GM23338 (cell line): ENCODE measurements around the gene TEX9. TPM values are rescaled to one million over a fixed set of nuclear protein-coding genes. Genes with fewer than 3 reads are reported as not detected.

Source experiments
- ATAC-seq: fragments of 200-7000 bp; cut with Tn5 transposase; 3 replicates; pipeline ENCODE4 v1.9.1; 2020
- DNase-seq: peaks from one replicate; pipeline ENCODE4 v3.0.0-alpha.2; 2015; ENCODE audit warnings: low spot score
- H2AFZ ChIP-seq: fragments of 200-600 bp; sonication (generic); 2 replicates; pipeline ENCODE4 v1.8.0; 2016; ENCODE audit warnings: antibody characterized with exemption, mild to moderate bottlenecking, moderate library complexity
- H3F3A ChIP-seq: fragments of 200-600 bp; sonication (generic); replicated peaks from 2 replicates; pipeline ENCODE4 v1.8.0; 2017; ENCODE audit warnings: antibody characterized with exemption, mixed run types, low read depth
- H3K27ac ChIP-seq: fragments of 200-600 bp; sonication (generic); 2 replicates; pipeline ENCODE4 v1.6.1; 2016; ENCODE audit warnings: low read depth
- H3K27me3 ChIP-seq: fragments of 200-600 bp; sonication (generic); 2 replicates; pipeline ENCODE4 v1.8.0; 2016; ENCODE audit warnings: mild to moderate bottlenecking, mixed run types, moderate library complexity; ENCODE audit not compliant: insufficient read depth
- H3K36me3 ChIP-seq: fragments of 200-600 bp; sonication (generic); 2 replicates; pipeline ENCODE4 v1.8.0; 2016; ENCODE audit warnings: mild to moderate bottlenecking; ENCODE audit not compliant: insufficient read depth
- H3K4me1 ChIP-seq: fragments of 200-600 bp; sonication (generic); 2 replicates; pipeline ENCODE4 v1.8.0; 2016; ENCODE audit warnings: mild to moderate bottlenecking, moderate library complexity; ENCODE audit not compliant: insufficient read depth
- H3K4me2 ChIP-seq: fragments of 200-600 bp; sonication (generic); 2 replicates; pipeline ENCODE4 v1.7.1; 2017; ENCODE audit warnings: mixed run types
- H3K4me3 ChIP-seq: fragments of 200-600 bp; sonication (generic); 2 replicates; pipeline ENCODE4 v1.6.1; 2016; ENCODE audit warnings: mixed run types
- H3K79me2 ChIP-seq: fragments of 200-600 bp; sonication (generic); replicated peaks from 2 replicates; pipeline ENCODE4 v1.8.0; 2017; ENCODE audit warnings: mild to moderate bottlenecking; ENCODE audit not compliant: insufficient read depth
- H3K9me2 ChIP-seq: fragments of 200-600 bp; sonication (generic); 2 replicates; pipeline ENCODE4 v1.8.0; 2017; ENCODE audit not compliant: insufficient read depth
- H4K20me1 ChIP-seq: fragments of 200-600 bp; sonication (generic); replicated peaks from 2 replicates; pipeline ENCODE4 v1.8.0; 2017; ENCODE audit warnings: mild to moderate bottlenecking; ENCODE audit not compliant: insufficient read depth
- H3K27ac Mint-ChIP-seq: 2 replicates; pipeline ENCODE4 v1.8.0; 2020; ENCODE audit warnings: inconsistent platforms, mild to moderate bottlenecking, moderate library complexity, mixed read lengths
- H3K27me3 Mint-ChIP-seq: 3 replicates; pipeline ENCODE4 v1.8.0; 2022; ENCODE audit warnings: low read depth, mild to moderate bottlenecking, moderate library complexity, mixed read lengths, inconsistent platforms; ENCODE audit not compliant: insufficient read depth, poor library complexity
- H3K36me3 Mint-ChIP-seq: 3 replicates; pipeline ENCODE4 v1.8.0; 2021; ENCODE audit warnings: low read depth, mild to moderate bottlenecking, inconsistent platforms, moderate library complexity, mixed read lengths
- H3K4me1 Mint-ChIP-seq: 3 replicates; pipeline ENCODE4 v1.8.0; 2020; ENCODE audit warnings: mild to moderate bottlenecking, inconsistent platforms, mixed read lengths
- H3K4me3 Mint-ChIP-seq: 3 replicates; pipeline ENCODE4 v1.8.0; 2021; ENCODE audit warnings: moderate library complexity, mild to moderate bottlenecking, inconsistent platforms, mixed read lengths
- H3K9me3 Mint-ChIP-seq: 3 replicates; pipeline ENCODE4 v1.8.0; 2020; ENCODE audit warnings: moderate library complexity, mild to moderate bottlenecking, inconsistent platforms, mixed read lengths
- CREB1 ChIP-seq: fragments of 250-450 bp; sonication (Bioruptor Pico); IDR thresholded peaks from 2 replicates; pipeline ENCODE4 v1.5.0; 2020; ENCODE audit warnings: low read depth, mild to moderate bottlenecking, moderate library complexity
- CTCF ChIP-seq, 2 experiments: fragments of 200-600 bp in 1 of 2; sonication (generic) in 1 of 2; conservative IDR thresholded peaks; 2 replicates each; pipeline versions ENCODE4 v1.5.1 to v1.6.1; 2016 to 2017; ENCODE audit warnings: antibody characterized with exemption in 2 of 2, low read depth in 2 of 2, mild to moderate bottlenecking in 2 of 2, moderate library complexity in 1 of 2
- EZH2 ChIP-seq: fragments of 200-600 bp; sonication (generic); IDR thresholded peaks from one replicate; pipeline ENCODE4 v1.8.0; 2017; ENCODE audit warnings: antibody characterized with exemption, mild to moderate bottlenecking, low read depth; ENCODE audit not compliant: unreplicated experiment
- EZH2phosphoT487 ChIP-seq: fragments of 200-600 bp; sonication (generic); IDR thresholded peaks from one replicate; pipeline ENCODE4 v1.8.1; 2018; ENCODE audit warnings: antibody characterized with exemption; ENCODE audit not compliant: unreplicated experiment
- JUNB ChIP-seq: IDR thresholded peaks from one replicate; pipeline ENCODE4 v1.6.1; 2016; ENCODE audit warnings: antibody characterized with exemption; ENCODE audit not compliant: unreplicated experiment
- NANOG ChIP-seq: IDR thresholded peaks from 2 replicates; pipeline ENCODE4 v1.6.1; 2016; ENCODE audit warnings: antibody characterized with exemption, borderline replicate concordance
- POLR2AphosphoS5 ChIP-seq: IDR thresholded peaks from 2 replicates; pipeline ENCODE4 v1.6.1; 2016; ENCODE audit warnings: antibody characterized with exemption, low read depth
- REST ChIP-seq: IDR thresholded peaks from one replicate; pipeline ENCODE4 v1.6.1; 2018; ENCODE audit warnings: antibody characterized with exemption; ENCODE audit not compliant: unreplicated experiment
- ZNF114 ChIP-seq: fragments of 250-450 bp; sonication (Bioruptor Pico); IDR thresholded peaks from 2 replicates; pipeline ENCODE4 v1.5.0; 2020; ENCODE audit warnings: mild to moderate bottlenecking, moderate library complexity
- ZNF462 ChIP-seq: fragments of 250-450 bp; sonication (Bioruptor Pico); IDR thresholded peaks from 2 replicates; pipeline ENCODE4 v1.5.0; 2020; ENCODE audit warnings: mild to moderate bottlenecking, moderate library complexity
- polyA plus RNA-seq: library from polyadenylated mRNA; unstranded; fragments of >200 nt; fragmentation: Nextera tagmentation; extraction: Ambion mirVana; gene quantifications from 2 replicates; pipeline ENCODE4 v1.2.1, GENCODE V29; 2016
- total RNA-seq: library from RNA; depleted of rRNA; stranded (reverse); fragments of >200 nt; shearing (Covaris generic); gene quantifications from 2 replicates; pipeline ENCODE4 v1.2.3, GENCODE V29; 2014

TEX9 gene
- total and polyA plus RNA-seq, 2 experiments from 2014 or later, result 19.6 to 21.8 TPM

- Histone ChIP-seq H3K4me3 (no peak overlapping the region), H3K9me2 (no peaks in the 10 kb centered on the region), H3K27me3 (no peaks in the 10 kb centered on the region), H3K27ac (no peak overlapping the region), H3K4me1 (no peaks in the 10 kb centered on the region), H4K20me1 (no peaks in the 10 kb centered on the region), H3K4me2 (no peak overlapping the region), H3K36me3 (no peaks in the 10 kb centered on the region), H3F3A (no peaks in the 10 kb centered on the region), H3K79me2 (no peaks in the 10 kb centered on the region), H2AFZ (no peak overlapping the region)
- Mint-ChIP-seq H3K27ac (no peak overlapping the region), H3K4me1 (no peaks in the 10 kb centered on the region), H3K36me3 (peaks cover 13% of the 10 kb centered on the region; the same call in 2 of the 3 replicates), H3K4me3 (no peak overlapping the region), H3K27me3 (no peaks in the 10 kb centered on the region), H3K9me3 (no peaks in the 10 kb centered on the region)
- DNase-seq (no peak), ATAC-seq (no peak)
- TF ChIP-seq JUNB, result no peak
- no peak for TF ChIP-seq CTCF (conservative IDR thresholded peaks at IDR 0.05; ENCODE audit: low read depth in 2 of 2)
- TF ChIP-seq REST, result no peak
- TF ChIP-seq NANOG, result no peak
Measured at GRCh38 chr15:56390739-56391267, 25.6 kb downstream of the TEX9 start.

- peaks cover 31% of the 10 kb centered on the region for H3K36me3 Mint-ChIP-seq
- Histone ChIP-seq H3K4me2 (no peak overlapping the region), H3F3A (no peaks in the 10 kb centered on the region), H3K27me3 (no peaks in the 10 kb centered on the region), H3K9me2 (no peaks in the 10 kb centered on the region), H3K27ac (no peak overlapping the region), H2AFZ (no peak overlapping the region), H4K20me1 (no peaks in the 10 kb centered on the region), H3K79me2 (no peaks in the 10 kb centered on the region), H3K4me3 (no peak overlapping the region), H3K36me3 (no peaks in the 10 kb centered on the region), H3K4me1 (no peaks in the 10 kb centered on the region)
- DNase-seq (no peak), ATAC-seq (no peak)
- H3K27me3 Mint-ChIP-seq, result no peaks in the 10 kb centered on the region
- no peak overlapping the region for H3K27ac Mint-ChIP-seq
- no peak overlapping the region for H3K4me3 Mint-ChIP-seq
- H3K4me1 Mint-ChIP-seq, result peaks cover 4% of the 10 kb centered on the region; the same call in 2 of the 3 replicates
- H3K9me3 Mint-ChIP-seq, result peaks cover 14% of the 10 kb centered on the region
- TF ChIP-seq ZNF462 (CRISPR knock-in tag), result no peak
- no peak for TF ChIP-seq CREB1
- TF ChIP-seq EZH2phosphoT487, result no peak
- TF ChIP-seq POLR2AphosphoS5, result no peak
- TF ChIP-seq EZH2, result no peak
- TF ChIP-seq NANOG, result no peak
- TF ChIP-seq ZNF114 (CRISPR knock-in tag), result no peak
- no peak for TF ChIP-seq JUNB
Measured at GRCh38 chr15:56393277-56393676, 28.1 kb downstream of the TEX9 start.
